ENCODE measurements around the gene SETD7. TPM values are rescaled to one million over a fixed set of nuclear protein-coding genes. Genes with fewer than 3 reads are reported as not detected.

SETD7 gene
- total RNA-seq, 1 experiment from 2014 or later = 29.6 TPM

- no peaks in the 10 kb centered on the region for H3F3A ChIP-seq (ENCODE audit: low read length, unreplicated experiment)
- H3K4me2 ChIP-seq (ENCODE audit: low read length) = no peak overlapping the region
- no peaks in the 10 kb centered on the region for H3K36me3 ChIP-seq (ENCODE audit: low read depth, low read length)
- TF ChIP-seq EZH2phosphoT487 (IDR thresholded peaks at IDR 0.05; ENCODE audit: borderline replicate concordance, low read length) (no peak), CTCF (conservative IDR thresholded peaks at IDR 0.05; ENCODE audit: low read depth, low read length) (no peak)
- no peak overlapping the region for H3K27ac ChIP-seq (ENCODE audit: low read length)
- no peaks in the 10 kb centered on the region for H4K20me1 ChIP-seq (ENCODE audit: low read length)
- H3K27me3 ChIP-seq (ENCODE audit: low read length) = no peaks in the 10 kb centered on the region
- H3K9ac ChIP-seq (ENCODE audit: low read length) = no peak overlapping the region
- no peaks in the 10 kb centered on the region for H3K4me1 ChIP-seq (ENCODE audit: insufficient read depth, low read length)
- DNase-seq (no peak), ATAC-seq (no peak)
- no peaks in the 10 kb centered on the region for H3K9me2 ChIP-seq (replicated peaks; ENCODE audit: low read length)
- intact Hi-C loops (cut with micrococcal nuclease) = no loop called here
- no TSS peak for BruUV-seq (replicated peaks)
- H3K4me3 ChIP-seq (ENCODE audit: low read length) = no peak overlapping the region
- no peaks in the 10 kb centered on the region for H3K79me2 ChIP-seq (ENCODE audit: low read length)
- POLR2A ChIA-PET (ENCODE audit: unreplicated experiment) = no interaction called here
- CTCF ChIA-PET = interaction anchor here (0.6 kb wide), 1 partner anchor 19 kb away, joined by 3 read pairs; no protein-coding TSS in a partner anchor
- H3K9me3 ChIP-seq (ENCODE audit: low read length) = no peaks in the 10 kb centered on the region
- no peak overlapping the region for H2AFZ ChIP-seq (ENCODE audit: low read length)
Observed at GRCh38 chr4:139484783-139485311, 71.2 kb downstream of the SETD7 start.

- Histone ChIP-seq H3F3A (ENCODE audit: low read length, unreplicated experiment) (no peaks in the 10 kb centered on the region), H3K27me3 (ENCODE audit: low read length) (no peaks in the 10 kb centered on the region), H3K36me3 (ENCODE audit: low read depth, low read length) (no peaks in the 10 kb centered on the region), H3K9me3 (ENCODE audit: low read length) (no peaks in the 10 kb centered on the region), H2AFZ (ENCODE audit: low read length) (no peak overlapping the region), H3K4me2 (ENCODE audit: low read length) (no peak overlapping the region), H3K9ac (ENCODE audit: low read length) (no peak overlapping the region), H3K79me2 (ENCODE audit: low read length) (no peaks in the 10 kb centered on the region), H3K9me2 (replicated peaks; ENCODE audit: low read length) (no peaks in the 10 kb centered on the region), H3K27ac (ENCODE audit: low read length) (no peak overlapping the region), H4K20me1 (ENCODE audit: low read length) (no peaks in the 10 kb centered on the region), H3K4me1 (ENCODE audit: insufficient read depth, low read length) (no peaks in the 10 kb centered on the region), H3K4me3 (ENCODE audit: low read length) (no peak overlapping the region)
- TF ChIP-seq EZH2phosphoT487 (IDR thresholded peaks at IDR 0.05; ENCODE audit: borderline replicate concordance, low read length) = no peak
- no peak for TF ChIP-seq EZH2 (IDR thresholded peaks at IDR 0.05; ENCODE audit: low read length, unreplicated experiment)
- no peak for TF ChIP-seq CTCF (conservative IDR thresholded peaks at IDR 0.05; ENCODE audit: low read depth, low read length)
- ATAC-seq = no peak
- intact Hi-C loops (cut with micrococcal nuclease) = no loop called here
- BruUV-seq (replicated peaks) = no TSS peak
- DNase-seq = no peak
- POLR2A ChIA-PET (ENCODE audit: unreplicated experiment) = no interaction called here
- CTCF ChIA-PET = no interaction called here
Observed at GRCh38 chr4:139483000-139483399, 73.0 kb downstream of the SETD7 start.

GRCh38 chr4:139481465-139481864 is 74.6 kb downstream of the SETD7 start:
- BruUV-seq (replicated peaks) = no TSS peak
- intact Hi-C loops (cut with micrococcal nuclease) = no loop called here
- H4K20me1 ChIP-seq (ENCODE audit: low read length) = no peaks in the 10 kb centered on the region
- DNase-seq (no peak), ATAC-seq (no peak)
- H3K9me3 ChIP-seq (ENCODE audit: low read length) = no peaks in the 10 kb centered on the region
- POLR2A ChIA-PET (ENCODE audit: unreplicated experiment) = no interaction called here
- no peak overlapping the region for H3K9ac ChIP-seq (ENCODE audit: low read length)
- H3K4me2 ChIP-seq (ENCODE audit: low read length) = no peak overlapping the region
- H3K4me1 ChIP-seq (ENCODE audit: insufficient read depth, low read length) = no peaks in the 10 kb centered on the region
- no peaks in the 10 kb centered on the region for H3K27me3 ChIP-seq (ENCODE audit: low read length)
- H3K79me2 ChIP-seq (ENCODE audit: low read length) = no peaks in the 10 kb centered on the region
- CTCF ChIA-PET = no interaction called here
- TF ChIP-seq EZH2phosphoT487 (IDR thresholded peaks at IDR 0.05; ENCODE audit: borderline replicate concordance, low read length) (no peak), CTCF (conservative IDR thresholded peaks at IDR 0.05; ENCODE audit: low read depth, low read length) (no peak), EZH2 (IDR thresholded peaks at IDR 0.05; ENCODE audit: low read length, unreplicated experiment) (no peak)
- H3K9me2 ChIP-seq (replicated peaks; ENCODE audit: low read length) = no peaks in the 10 kb centered on the region
- no peak overlapping the region for H3K27ac ChIP-seq (ENCODE audit: low read length)
- no peaks in the 10 kb centered on the region for H3F3A ChIP-seq (ENCODE audit: low read length, unreplicated experiment)
- H3K36me3 ChIP-seq (ENCODE audit: low read depth, low read length) = no peaks in the 10 kb centered on the region
- no peak overlapping the region for H3K4me3 ChIP-seq (ENCODE audit: low read length)
- H2AFZ ChIP-seq (ENCODE audit: low read length) = no peak overlapping the region

Data from PC-3 (cell line).